NCI-H748 (cell line): ENCODE data around the gene TOLLIP.
A peak's percentile ranks its signal among the peaks of the same experiment; 100 is the strongest.

ENCODE experiments used
- DNase-seq: peaks from one replicate; lab custom pipeline; 2025; ENCODE audit not compliant: unreplicated experiment; lab: John Stamatoyannopoulos, UW

TOLLIP gene

DNA sequence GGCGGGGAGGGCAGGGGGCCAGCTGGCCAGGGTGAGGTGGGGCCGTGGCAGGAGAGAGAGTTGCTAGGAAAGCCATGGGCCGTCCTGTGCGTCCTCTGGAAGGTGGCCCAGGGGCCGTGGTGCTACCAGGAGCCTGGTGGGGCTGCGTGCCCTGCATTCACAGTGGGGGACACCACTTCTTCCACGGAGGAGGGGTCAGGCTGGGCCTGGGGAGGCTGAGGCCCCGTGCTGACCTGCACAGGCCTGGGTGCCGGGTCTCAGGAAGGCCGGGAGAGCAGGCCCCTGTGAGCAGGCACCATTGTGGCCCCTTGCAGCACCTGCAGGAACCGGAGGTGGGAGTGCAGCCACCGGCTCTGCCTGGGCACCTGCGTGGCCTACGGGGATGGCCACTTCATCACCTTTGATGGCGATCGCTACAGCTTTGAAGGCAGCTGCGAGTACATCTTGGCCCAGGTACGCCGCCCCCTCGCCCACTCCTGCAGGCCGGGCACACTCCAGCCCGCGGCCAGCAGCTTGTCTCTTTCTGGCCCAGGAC is 74.6 kb downstream of the TOLLIP start:
- no peak for DNase-seq

DNA sequence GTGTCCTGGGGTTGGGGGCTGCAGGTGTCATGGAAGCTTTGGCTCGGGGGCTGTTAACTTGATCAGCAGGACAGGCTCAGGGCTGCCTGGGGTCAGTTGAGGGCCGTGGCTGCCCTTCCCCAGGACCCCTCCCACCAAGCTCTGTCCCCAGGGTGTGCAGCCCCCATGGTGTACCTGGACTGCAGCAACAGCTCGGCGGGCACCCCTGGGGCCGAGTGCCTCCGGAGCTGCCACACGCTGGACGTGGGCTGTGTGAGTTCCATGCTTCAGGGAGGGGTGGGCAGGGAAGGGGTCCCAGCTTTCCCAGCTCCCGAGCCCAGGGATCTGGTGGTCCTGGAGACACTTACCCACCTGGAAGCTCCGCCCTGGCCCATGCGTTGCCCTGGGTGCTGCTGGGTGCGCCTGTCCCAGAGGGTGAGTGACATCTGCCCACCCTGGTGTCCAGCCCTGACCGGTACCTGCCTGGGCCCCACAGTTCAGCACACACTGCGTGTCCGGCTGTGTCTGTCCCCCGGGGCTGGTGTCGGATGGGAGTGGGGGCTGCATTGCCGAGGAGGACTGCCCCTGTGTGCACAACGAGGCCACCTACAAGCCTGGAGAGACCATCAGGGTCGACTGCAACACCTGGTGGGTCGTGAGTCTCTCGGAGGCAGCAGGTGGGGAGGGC is 75.2 kb downstream of the TOLLIP start:
- DNase-seq = no peak

DNA sequence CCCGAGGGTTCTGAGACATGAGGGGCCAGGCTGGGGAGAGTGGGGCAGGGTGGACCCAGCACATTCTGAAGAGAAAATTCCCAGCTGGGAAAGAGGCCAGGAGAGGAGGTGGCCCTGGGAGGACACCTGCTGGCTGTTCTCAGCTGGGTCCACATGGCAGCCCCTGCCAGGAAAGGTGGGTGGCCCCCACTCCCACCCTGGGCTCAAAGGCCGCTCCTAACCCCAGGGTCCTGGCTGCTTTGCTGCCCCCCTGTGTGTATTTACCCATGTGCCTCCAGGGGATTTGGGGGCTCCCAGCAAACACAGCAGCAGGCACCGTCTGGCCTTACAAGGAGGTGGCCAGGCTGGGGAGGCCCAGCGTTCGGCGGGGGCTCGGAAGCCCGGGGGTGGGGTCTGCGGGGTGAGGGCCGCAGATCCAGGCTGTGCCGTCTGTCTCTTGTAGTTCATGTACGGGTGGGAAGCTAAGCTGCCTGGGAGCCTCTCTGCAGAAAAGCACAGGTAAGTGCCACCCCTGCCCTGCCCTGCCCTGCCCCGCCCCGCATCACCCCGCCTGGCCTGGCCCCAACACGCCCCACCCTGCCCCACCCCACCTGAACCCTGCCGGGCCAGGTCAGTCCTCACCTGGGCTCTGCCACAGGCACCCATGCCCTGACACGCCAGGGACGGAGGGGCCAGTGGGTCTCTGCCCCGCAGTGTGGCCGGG is 75.9 kb downstream of the TOLLIP start:
- DNase-seq = no peak

DNA sequence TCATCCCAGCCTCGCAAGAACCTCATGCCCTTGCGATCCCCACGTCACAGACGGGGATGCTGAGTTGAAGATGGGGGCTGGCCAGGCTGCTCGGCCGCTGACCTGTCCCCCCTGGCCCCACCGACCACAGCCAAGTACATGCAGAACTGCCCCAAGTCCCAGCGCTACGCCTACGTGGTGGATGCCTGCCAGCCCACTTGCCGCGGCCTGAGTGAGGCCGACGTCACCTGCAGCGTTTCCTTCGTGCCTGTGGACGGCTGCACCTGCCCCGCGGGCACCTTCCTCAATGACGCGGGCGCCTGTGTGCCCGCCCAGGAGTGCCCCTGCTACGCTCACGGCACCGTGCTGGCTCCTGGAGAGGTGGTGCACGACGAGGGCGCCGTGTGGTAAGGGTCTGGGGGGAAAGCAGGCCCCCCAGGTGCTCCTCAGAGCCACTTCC is 76.5 kb downstream of the TOLLIP start:
- DNase-seq = no peak

DNA sequence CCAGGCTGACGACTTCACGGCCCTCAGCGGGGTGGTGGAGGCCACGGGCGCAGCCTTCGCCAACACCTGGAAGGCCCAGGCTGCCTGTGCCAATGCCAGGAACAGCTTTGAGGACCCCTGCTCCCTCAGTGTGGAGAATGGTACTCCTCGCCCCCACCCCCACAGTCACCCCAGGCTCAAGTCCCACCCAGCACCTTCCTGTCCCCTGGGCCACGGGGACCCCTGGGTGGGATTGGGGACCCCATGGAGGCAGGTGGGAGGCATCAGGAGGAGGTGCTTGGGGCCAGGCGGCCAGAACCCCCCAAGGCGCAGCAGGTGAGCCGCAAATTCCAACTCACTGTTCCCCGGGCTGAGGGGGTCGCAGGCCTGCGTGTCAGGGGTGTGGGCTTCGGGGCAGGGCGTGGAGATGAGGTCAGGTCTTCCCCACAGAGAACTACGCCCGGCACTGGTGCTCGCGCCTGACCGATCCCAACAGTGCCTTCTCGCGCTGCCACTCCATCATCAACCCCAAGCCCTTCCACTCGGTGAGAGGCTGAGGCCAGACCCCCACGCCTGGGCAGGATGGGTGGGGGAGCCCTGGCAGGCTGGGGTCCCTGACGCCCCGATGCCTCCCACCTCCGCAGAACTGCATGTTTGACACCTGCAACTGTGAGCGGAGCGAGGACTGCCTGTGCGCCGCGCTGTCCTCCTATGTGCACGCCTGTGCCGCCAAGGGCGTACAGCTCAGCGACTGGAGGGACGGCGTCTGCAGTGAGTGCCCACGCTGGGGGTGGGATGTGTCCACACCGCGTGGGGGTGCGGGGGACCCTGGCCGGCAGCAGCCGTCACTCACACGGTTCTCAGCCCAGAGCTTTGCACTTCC is 77.2 kb downstream of the TOLLIP start:
- DNase-seq = no peak

DNA sequence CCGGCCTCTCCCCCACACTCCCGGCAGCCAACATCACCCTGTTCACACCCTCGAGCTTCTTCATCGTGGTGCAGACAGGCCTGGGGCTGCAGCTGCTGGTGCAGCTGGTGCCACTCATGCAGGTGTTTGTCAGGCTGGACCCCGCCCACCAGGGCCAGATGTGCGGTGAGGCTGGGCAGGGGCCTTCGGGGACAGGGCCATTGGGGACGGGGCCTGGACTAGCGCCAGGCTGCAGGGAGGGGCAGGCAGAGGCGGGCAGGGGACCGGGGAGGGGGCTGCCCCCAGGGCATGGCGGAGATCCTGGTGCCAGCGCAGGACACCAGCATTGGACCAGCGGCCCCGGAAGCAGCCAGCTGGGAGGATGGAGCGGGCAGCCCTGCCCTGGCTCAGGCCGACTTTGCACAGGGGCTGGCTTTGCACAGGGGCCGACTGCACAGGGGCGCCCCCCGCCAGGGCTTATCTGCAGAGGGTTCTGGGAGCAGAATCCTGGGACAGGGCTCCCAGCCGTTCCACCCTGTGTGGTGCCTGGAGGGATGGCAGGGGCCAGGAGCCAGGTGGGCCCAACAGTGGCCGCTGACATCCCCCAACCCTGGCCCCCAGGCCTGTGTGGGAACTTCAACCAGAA is 77.9 kb downstream of the TOLLIP start:
- peak; percentile 82 for DNase-seq

DNA sequence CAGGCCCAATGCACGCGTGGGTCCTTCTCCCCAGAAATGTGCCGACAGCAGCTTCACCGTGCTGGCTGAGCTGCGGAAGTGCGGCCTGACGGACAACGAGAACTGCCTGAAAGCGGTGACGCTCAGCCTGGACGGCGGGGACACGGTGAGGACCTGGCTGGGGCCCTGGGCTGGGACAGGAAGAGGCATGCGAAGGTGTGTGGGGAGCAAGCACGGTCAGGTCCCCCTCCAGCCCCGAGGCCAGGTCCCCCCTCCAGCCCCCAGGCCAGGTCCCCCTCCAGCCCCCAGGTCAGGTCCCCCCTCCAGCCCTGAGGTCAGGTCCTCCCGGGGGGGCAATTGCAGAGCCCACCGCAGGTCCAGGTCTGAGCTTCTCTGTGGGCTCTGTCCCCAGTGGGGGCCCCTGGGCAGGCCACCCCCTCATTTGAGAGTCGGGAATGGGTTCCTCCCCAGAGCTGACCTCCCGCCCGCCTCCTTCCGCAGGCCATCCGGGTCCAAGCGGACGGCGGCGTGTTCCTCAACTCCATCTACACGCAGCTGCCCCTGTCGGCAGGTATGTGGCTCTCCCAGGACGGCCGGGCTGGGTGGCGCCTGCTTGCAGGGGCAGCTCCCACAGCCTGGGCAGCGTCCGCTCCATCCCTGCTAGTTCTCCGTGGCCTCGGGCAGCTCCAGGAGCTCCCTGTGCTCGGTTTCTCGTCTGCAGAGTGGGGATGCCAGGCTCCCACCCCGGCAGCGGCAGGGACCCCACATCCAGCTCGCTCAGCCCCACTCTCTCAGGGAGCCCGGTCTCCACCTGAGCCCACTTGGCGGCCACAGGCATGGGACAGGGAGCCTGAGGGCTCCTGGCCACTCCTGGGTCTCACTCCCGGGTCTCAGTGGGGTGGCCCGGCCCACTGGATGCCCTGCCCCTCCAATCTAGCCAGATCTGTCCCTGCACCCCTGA is 78.7 kb downstream of the TOLLIP start:
- DNase-seq = no peak

DNA sequence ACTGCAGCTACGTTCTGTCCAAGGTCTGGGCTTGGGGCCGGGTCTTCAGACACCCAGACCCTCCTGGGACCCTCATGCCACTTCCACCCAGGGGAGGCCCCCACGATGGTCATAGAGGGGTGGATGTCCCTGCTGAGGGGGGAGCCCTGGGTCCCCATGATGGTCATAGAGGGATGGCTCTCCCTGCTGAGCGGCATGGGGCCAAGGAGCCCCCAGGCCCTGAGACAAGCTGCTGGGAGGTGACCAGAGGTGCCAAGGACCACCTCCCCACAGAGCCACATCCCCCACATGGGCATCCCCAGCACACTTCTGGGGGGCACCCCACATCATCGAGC is 79.3 kb downstream of the TOLLIP start:
- DNase-seq = no peak

DNA sequence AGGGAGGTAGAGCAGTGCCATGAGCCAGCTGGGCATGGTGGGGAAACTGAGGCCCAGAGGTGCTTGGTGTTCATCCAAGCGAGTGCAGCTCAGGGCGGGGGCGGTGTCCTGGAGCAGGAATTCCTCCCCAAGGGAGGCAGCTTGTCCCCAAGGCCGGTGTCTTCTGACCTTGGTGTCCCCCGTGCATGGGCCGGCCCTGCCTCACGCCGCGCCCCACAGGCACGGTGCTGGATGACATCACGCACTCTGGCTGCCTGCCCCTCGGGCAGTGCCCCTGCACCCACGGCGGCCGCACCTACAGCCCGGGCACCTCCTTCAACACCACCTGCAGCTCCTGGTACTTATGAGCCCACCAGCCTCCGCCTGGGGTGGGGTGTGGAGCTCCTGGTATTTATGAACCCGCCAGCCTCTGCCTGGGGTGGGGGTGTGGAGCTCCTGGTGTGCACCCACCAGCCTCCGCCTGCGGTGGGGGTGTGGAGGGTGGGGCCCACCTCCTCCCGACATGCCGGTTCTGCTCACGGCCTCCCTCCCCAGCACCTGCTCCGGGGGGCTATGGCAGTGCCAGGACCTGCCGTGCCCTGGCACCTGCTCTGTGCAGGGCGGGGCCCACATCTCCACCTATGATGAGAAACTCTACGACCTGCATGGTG is 79.8 kb downstream of the TOLLIP start:
- DNase-seq = no peak

DNA sequence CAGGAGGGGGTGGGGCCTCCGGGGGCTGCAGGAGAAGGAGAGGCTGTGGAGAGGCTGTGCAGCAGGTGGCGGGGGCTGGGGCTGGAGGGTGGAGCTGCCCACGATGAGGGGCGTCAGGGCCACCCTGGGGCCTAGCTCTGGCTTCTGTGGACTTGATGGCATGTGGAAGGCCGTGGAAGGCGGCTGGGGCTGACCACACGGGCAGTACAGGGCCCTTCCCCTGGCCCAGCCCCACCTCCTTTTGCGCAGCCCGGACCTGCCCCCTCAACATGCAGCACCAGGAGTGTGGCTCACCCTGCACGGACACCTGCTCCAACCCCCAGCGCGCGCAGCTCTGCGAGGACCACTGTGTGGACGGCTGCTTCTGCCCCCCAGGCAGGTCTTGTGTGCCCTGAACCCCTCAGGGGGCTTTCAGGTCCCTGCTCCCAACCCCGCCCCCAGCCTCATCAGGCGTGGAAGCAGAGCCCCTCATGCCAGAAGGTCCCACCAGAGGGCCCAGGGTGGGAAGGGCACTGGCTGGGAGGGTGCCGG is 80.4 kb downstream of the TOLLIP start:
- no peak for DNase-seq

DNA sequence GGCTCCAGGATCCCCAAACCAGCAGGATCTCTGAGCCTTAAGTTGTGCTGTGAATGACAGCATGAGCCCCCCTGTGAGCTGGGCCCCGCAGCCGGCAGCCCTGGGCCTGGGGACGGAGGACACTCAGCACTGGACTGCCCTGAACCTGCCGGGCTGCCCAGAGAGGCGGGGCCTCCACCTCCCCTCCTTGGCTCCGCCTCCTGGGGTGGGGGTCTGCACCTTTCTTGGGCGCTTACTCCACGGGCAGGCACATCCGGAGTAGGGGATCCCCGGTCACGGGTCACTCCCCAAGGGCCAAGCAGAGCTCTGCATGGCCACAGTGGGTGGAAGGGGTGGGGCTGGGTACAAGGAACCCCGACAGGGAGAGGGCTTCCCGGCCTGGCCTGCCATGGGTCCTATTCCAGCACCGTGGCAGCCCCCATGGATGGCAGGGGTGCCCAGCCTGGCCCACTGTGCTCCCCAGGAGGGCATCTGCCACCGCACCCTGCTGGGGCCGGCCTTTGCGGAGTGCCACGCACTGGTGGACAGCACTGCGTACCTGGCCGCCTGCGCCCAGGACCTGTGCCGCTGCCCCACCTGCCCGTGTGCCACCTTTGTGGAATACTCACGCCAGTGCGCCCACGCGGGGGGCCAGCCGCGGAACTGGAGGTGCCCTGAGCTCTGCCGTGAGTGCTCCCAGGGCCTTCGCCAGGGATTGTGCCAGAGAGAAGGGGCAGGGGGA is 81.2 kb downstream of the TOLLIP start:
- no peak for DNase-seq

DNA sequence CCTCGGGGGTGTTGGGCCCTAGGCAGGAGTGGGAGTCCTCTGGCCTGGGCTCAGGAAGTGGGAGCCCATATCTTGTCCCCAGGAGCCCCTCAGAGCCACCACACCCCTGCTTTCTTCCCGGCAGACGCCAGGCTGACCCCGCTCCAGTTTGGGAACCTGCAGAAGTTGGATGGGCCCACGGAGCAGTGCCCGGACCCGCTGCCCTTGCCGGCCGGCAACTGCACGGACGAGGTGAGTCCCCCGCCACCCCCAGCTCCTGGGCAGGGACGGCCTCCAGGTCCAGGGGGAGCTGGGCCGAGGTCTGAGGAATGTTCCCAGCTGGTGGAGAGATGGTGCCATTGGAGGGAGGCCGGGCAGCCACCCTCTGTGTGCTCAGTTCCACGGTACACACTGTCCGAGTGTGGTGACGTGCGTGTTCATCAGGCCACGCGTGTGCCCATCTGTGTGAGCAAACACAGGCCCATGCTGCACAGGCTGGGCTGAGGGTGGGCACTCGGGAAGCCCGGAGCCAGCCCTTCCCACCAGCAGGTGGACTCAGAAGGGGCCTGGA is 81.8 kb downstream of the TOLLIP start:
- DNase-seq = no peak

DNA sequence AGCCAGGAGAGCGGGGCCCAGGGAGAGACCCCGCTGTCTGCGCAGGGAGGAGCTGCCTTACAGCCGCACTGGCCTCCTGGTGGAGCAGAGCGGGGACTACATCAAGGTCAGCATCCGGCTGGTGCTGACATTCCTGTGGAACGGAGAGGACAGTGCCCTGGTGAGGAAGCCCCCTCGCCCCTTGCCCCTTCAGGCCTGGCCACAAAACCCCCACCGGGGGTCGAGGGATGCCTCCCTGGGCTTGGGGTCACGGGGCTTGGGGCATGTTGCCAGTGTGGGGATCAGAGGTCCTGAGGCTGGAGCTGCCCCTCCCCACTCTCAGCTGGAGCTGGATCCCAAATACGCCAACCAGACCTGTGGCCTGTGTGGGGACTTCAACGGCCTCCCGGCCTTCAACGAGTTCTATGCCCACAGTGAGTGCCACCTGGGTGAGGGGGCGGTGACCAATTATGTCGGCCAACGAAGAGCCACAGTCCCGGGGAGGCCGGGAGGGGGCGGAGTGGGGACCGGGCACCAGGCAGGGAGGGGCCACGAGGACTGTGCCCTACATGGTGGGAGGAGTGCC is 82.4 kb downstream of the TOLLIP start:
- DNase-seq = no peak

DNA sequence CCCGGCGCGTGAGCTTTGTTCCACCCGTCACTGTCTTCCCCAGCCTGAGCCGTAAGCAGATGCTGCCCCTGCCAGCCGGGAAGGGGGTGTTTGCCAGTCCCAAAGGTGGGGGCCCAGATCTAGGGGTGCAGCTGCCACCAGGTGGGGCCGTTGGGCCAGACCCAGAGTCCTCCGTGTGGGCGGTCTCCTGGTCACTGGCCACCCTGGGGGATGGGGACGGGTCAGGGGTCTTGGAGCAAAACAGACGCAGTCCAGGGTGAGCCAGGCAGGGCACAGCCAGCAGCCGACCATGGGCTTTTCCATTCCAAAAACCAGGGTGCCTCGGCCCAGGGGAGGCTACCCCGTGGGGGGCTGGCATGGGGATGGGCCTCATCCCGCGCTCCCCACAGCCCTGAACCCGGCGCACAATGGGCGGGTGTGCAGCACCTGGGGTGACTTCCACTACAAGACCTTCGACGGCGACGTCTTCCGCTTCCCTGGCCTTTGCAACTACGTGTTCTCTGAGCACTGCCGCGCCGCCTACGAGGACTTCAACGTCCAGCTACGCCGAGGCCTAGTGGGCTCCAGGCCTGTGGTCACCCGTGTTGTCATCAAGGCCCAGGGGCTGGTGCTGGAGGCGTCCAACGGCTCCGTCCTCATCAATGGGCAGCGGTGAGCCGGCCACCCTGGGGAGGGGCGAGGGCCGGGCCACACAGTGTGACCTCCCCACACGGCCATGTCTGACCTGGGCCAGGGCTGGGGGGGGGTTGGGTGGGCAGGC is 83.0 kb downstream of the TOLLIP start:
- DNase-seq = no peak

DNA sequence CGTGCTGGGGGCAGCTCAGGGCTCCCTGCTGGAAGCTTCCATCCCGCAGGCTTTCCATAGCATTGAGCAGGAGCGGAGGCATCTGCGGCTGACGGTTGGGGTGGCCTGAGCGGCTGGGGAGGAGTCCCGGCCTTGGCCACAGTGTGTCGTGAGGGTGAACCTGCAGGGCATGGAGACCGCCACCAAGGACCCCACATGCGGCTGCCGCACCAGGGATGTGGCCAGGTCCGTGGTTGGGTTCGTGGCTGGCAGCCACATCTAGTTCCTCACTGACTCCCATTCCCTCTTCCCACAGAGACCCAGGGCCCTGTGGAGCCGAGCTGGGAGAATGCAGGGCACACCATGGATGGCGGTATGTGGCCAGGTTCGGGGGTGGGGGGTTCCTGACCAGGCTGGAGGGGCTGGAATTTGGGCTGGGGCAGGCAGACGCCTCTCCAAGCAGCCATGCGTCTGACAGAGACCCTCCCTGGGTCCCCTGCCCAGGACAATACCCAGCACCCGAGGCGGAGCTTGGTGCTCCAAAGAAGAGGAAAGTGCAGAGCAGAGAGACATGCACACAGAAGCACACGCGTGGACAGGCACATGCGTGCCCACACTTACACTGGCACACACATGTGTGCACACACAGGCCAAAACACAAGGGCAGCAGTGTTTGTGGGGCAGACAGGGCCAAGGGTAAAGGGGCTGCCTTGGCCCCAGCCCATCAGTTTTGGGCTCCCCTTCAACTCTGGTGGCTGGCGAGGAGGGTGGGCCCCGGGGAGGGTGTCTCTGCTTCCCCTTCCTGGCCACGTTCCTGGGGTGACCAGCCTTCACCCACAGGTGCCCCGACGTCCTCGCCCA is 83.8 kb downstream of the TOLLIP start:
- no peak for DNase-seq
